T-helper 9 cell (primary cell): Measurements from ENCODE around the gene CD2AP.
"Not testable (repeated sequence)": the region's sequence is repeated elsewhere in the genome, so short reads cannot be mapped to it uniquely, and the experiment has no call there.

Source experiments
- DNase-seq: peaks from one replicate; pipeline ENCODE4 v3.0.0-alpha.2; 2020

CD2AP gene

DNA sequence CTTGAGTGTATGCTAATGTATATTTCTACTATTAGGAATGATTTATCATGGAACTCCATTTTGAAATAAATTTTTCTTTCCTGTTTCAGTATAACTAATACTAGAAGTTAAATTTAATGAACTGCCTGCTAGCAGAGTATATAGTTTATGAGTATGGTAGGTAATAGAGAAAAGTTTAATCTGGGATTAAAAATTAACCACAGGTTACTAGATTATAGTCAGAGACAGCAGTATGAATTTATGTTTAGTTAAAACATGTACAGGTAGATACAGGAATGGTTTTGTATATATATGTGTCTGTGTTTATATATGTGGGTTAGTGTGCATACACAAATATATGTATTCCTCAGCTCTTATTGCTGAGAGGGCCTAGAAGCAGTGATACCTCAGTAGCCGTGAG lies 32.3 kb downstream of the CD2AP start:
- no peak for DNase-seq

DNA sequence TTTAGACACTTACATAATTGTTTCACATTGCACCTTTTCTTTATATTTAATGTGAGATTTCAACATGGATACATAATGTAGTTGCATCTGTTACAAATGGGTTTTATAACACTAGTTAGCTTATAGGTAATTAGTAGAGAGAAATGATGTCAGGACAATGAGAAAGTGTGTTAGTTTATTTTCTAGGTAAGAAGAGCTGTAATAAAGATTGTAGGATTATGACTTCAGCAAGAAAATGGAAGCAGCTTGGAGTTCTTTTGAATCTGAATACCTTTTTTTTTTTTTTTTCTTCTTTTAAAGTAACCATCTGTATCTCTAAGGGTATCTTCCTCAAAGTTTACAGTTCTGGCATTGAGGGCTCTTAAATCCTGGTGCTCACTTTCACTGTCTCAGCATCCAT lies 35.3 kb downstream of the CD2AP start:
- DNase-seq, result no peak

GRCh38 chr6:47519279-47519678 lies 41.7 kb downstream of the CD2AP start:
- DNase-seq, result no peak

- no peak for DNase-seq
Measured at GRCh38 chr6:47520282-47520681, 42.7 kb downstream of the CD2AP start.

DNA sequence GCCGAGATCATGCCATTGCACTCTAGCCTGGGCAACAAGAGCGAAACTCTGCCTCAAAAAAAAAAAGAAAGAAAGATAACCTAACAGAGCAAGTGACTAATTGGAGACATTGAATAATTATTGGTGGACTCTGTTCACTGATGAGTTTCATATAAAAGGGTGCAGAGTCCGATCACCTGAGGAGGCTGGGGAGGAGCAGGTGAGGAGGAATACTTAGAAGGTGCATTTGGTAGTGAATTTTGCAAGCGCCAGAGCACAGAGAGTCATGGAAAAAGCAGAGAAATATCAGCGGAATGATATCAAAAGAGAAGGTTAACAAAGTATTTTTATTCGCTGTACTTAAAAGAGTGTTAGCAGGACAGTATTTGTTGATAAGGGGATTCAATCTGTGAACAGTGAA lies 44.4 kb downstream of the CD2AP start:
- no peak for DNase-seq

DNA sequence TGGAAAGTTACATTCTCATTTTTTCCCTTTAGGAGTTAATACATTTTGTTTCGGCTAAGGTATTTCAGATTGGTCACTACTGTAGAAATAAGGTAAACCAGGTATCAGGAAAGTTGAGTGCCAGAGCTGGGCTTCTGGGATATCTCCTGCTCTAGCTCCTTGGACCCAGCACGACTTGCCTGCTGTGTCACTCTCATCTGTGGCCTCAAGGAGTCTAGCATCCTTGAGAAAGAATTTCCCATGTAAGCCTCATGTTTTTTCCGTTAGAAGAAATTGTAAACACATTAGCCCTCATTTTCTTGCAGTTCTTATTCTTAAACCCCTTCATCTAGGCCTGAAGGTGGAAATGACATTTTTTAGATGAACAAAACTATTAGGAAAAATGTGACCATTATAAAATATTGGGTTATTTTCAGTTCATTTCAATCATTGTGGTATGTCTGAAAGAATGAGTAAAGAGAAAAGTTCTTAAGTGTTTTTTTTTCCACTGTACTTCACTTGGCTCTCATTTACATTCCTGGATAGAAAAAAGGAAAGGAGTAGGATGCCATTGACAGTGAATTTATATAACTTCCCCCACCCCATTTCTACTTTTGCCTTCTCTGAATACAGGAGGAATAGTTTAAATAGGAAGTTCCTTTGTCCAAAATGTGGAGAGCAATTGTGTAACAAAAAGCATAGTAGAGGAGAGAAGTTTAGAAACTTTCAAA lies 46.7 kb downstream of the CD2AP start:
- no peak for DNase-seq

- no peak for DNase-seq
Measured at GRCh38 chr6:47525330-47526057, 47.9 kb downstream of the CD2AP start.

DNA sequence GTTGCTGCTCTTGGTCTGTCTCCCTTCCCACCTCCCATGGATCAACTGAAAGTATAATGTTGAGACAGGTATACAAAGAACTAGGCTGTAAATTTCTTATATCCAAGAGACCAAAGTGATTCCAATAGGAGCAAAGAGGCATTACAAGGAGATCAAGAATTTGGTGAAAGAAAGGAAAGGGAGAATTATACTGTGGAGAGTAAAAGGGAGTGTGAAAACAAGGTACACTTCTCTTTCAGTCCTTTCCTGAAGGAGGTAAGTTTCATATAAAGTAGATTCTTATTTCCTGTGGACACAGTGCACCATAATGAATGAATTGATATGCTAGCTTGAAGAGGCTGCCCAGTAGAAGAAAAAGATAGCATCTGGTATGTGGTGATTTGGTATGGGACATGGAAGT lies 49.7 kb downstream of the CD2AP start:
- DNase-seq, result no peak

DNA sequence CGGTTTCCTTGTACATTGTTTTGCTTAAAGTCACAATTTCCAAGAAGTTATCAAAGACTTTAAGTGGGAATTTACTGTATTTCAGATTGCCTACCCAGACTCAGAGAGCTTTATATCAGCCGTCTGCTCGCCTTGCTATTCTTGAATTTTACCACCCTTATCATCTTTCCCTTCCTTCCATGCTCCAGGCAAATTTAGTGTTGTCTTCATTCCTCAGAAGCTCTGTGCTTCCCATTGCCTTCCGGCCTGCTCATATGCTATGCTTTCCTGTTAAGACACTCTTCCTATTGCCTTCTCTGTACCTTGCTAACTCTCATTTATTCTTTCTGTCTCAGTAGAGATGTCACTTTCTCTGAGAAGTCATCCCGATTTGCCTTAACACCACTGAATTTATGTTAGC lies 52.1 kb downstream of the CD2AP start:
- DNase-seq, result no peak

DNA sequence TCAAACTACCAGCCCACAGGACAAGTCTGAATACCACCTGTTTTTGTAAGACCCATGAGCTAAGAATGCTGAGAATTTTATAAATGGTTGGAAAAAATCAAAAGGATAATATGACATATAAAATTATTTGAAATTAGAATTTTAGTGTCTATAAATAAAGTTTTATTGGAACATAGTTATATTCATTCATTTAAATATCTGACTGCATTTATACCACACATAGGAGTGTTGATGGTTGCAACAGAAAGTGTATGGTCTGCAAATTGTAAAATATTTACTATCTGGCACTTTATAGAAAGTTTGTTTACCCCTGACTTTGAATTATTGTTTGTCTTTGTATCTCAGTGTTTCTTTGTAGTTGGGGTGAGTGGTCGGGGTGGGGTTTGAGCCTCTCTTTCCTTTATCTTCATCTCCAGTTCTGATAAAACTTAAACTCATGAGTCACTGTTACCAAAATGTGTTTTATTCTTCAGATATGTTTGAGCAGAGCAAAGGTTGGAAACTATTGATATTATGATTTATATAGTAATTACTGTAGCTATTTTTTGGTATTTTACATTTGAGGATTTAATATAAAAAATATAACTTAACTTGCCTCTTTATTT lies 55.5 kb downstream of the CD2AP start:
- DNase-seq, result no peak

DNA sequence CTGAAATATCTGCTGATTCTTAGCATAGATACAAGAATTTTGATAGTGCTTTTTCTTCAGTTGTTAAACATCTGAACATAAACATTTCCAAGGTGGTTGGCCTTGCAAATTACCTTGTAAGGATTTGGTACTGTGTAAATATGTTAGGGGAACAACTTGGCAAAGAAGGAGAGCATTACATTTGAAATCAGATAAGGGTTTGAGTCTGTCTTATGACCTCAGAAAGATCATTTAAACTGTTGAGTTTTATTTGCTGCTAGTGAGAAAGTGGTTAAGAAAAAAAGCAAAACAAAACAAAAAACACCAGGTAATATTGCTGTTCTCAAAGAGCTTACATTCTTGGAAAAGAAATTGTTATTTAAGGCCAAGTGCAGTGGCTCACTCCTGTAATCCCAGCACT lies 56.5 kb downstream of the CD2AP start:
- no peak for DNase-seq

- DNase-seq, result no peak
Measured at GRCh38 chr6:47535316-47536225, 58.0 kb downstream of the CD2AP start.

DNA sequence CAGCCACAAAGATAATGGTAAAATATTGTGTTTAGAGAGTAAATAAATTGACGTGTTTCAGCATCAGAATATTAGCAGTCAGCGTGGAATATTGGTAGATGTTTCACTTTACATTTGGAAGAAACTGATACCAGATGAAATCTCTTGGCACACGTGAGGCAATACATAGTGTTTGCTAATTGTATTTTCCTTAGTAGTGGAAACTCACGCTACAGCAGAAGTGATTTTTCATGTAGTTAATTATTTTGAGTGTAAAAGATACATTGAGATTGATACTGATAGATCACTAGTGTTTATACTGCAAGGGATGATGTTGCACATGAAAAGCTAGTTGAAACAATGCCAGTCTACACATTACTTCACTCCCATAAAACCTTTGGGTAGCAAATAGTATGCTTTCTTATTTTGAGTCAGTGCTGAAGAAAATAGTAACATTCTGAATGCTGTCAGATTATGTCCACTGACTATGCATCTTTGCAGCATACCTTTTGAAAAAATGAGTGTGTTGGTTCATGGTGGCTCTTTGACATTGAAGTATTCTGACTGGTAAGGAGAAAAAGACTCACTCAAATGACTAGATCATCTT lies 59.3 kb downstream of the CD2AP start:
- no peak for DNase-seq

DNA sequence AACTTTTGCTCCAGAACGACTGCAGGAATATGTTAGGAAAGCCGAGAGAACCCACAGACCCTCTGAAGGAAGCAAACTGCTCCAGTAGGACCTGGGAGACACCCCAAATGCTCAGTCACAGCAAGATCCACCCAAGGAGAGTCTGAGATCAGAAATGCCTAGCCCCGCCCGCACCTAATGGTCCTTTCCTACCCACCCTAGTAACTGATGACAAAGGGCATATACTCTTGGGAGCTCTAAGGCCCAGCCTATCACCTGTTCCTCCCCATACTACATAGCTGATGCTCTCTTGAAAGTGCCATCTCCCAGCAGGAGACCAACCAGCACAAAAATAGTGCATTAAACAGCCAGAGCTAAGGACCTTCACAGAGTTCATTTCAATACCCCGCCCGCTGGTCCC lies 67.6 kb downstream of the CD2AP start:
- DNase-seq, result no peak

DNA sequence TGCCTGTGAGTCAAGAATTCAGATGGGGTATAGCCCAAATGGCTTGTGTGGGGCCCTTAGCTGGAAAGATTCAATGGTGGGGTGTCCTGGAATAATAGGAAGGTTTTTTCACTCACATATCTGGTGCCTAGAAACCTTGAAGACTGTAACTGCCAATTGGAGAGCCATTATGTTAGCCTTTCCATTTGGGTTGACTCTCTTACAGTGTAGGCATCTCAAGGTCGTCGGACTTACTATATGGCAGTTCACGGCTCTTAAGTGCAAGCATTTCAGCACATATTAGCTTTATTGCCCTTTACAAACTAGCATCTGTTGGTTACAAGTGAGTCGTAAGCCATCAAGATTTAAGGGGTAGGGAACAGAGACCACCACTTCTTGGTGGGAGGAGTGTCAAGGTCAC lies 74.1 kb downstream of the CD2AP start:
- DNase-seq, result no peak

DNA sequence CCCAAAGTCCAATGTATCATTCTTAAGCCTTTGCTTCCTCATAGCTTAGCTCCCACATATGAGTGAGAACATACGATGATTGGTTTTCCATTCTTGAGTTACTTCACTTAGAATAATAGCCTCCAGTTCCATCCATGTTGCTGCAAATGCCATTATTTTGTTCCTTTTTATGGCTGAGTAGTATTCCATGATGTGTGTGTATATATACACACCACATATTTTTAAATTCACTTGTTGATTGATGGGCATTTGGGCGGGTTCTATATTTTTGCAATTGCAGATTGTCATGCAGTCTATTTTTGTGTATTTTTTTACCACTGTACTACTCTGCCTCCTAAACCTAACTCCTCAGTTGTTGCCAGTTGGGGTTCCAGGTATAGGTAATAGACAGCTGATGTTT lies 74.7 kb downstream of the CD2AP start:
- no peak for DNase-seq

GRCh38 chr6:47553243-47553642 lies 75.7 kb downstream of the CD2AP start:
- not testable (repeated sequence) for DNase-seq

GRCh38 chr6:47556459-47556858 lies 78.9 kb downstream of the CD2AP start:
- DNase-seq, result not testable (repeated sequence)

- no peak for DNase-seq
Measured at GRCh38 chr6:47563162-47563561, 85.6 kb downstream of the CD2AP start.

GRCh38 chr6:47566602-47567001 lies 89.0 kb downstream of the CD2AP start:
- not testable (repeated sequence) for DNase-seq

- DNase-seq, result no peak
Measured at GRCh38 chr6:47567586-47567985, 90.0 kb downstream of the CD2AP start.

GRCh38 chr6:47571488-47571887 lies 93.9 kb downstream of the CD2AP start:
- no peak for DNase-seq

DNA sequence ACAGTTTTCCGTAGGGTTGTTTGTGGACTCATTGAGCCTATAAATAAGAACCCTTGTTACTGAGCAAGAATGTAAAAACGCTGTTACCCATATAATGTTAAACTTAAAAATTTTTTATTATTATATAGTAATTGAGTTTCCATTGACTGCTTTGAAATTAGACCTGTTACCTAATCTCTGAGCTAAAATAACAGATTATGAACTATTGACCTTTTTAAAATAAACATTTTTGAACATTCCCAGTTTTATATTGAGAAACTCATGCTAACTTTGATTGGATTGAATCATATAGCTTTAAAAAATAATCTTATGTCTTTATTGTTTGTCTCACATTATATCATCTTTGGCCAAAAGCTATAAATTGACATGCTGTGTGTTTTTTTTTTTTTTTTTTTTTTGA lies 95.5 kb downstream of the CD2AP start:
- DNase-seq, result no peak
